ENCODE results near the gene XPO6. TPM values are rescaled to one million over a fixed set of nuclear protein-coding genes. Genes with fewer than 3 reads are reported as not detected.
"Not testable (repeated sequence)": the region's sequence is repeated elsewhere in the genome, so short reads cannot be mapped to it uniquely, and the experiment has no call there.

XPO6 gene
- total RNA-seq, 2 donors from 2014 or later: 89.5 to 94.4 TPM

DNA sequence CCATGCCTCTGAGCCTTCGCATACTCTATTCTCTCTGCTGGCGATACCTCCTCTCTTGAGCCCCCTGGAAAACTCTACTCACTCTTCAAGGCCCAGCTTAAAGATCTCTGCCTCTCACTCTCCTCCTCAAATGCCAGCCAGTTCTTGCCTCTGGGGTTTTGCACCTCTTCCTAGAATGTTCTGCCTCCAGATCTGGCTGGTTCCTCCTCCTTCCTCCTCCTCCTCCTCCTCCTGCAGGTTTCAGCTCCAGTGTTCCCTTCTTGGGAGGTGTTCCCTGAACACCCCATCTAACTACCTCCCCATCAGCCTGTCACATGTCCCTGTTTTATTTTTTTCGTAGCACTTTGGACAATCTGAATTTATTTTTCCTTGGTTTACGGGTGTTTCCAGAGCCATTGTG is 45.5 kb upstream of the XPO6 start:
- Histone ChIP-seq H3K27me3 (replicated peaks; ENCODE audit: insufficient read depth) (no peaks in the 10 kb centered on the region), H3K27ac (no peak overlapping the region), H3K36me3 (no peaks in the 10 kb centered on the region), H3K9me3 (no peaks in the 10 kb centered on the region), H3K4me3 (no peak overlapping the region), H3K4me1 (ENCODE audit: control insufficient read depth in 1 of 2, low read depth in 2 of 2) (peaks cover 0 to 14% of the 10 kb centered on the region in 2 donors)
- ATAC-seq (ENCODE audit: insufficient number of reproducible peaks, low FRiP score, low read depth) (no peak), DNase-seq (ENCODE audit: low spot score) (no peak)
- TF ChIP-seq, protein P1, sequence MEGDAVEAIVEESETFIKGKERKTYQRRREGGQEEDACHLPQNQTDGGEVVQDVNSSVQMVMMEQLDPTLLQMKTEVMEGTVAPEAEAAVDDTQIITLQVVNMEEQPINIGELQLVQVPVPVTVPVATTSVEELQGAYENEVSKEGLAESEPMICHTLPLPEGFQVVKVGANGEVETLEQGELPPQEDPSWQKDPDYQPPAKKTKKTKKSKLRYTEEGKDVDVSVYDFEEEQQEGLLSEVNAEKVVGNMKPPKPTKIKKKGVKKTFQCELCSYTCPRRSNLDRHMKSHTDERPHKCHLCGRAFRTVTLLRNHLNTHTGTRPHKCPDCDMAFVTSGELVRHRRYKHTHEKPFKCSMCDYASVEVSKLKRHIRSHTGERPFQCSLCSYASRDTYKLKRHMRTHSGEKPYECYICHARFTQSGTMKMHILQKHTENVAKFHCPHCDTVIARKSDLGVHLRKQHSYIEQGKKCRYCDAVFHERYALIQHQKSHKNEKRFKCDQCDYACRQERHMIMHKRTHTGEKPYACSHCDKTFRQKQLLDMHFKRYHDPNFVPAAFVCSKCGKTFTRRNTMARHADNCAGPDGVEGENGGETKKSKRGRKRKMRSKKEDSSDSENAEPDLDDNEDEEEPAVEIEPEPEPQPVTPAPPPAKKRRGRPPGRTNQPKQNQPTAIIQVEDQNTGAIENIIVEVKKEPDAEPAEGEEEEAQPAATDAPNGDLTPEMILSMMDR (IDR thresholded peaks at IDR 0.05): no peak

- DNase-seq (ENCODE audit: low spot score) (no peak), ATAC-seq (ENCODE audit: insufficient number of reproducible peaks, low FRiP score, low read depth) (no peak)
- Histone ChIP-seq H3K27me3 (replicated peaks; ENCODE audit: insufficient read depth) (no peaks in the 10 kb centered on the region), H3K4me3 (no peak overlapping the region), H3K4me1 (ENCODE audit: control insufficient read depth in 1 of 2, low read depth in 2 of 2) (peaks cover 0 to 14% of the 10 kb centered on the region in 2 donors), H3K27ac (no peak overlapping the region), H3K36me3 (no peaks in the 10 kb centered on the region), H3K9me3 (no peaks in the 10 kb centered on the region)
- TF ChIP-seq, protein P1 (IDR thresholded peaks at IDR 0.05): no peak
Measured at GRCh38 chr16:28255838-28256237, 44.1 kb upstream of the XPO6 start.

- ATAC-seq (ENCODE audit: insufficient number of reproducible peaks, low FRiP score, low read depth): no peak
- DNase-seq (ENCODE audit: low spot score): no peak
- H3K4me3 ChIP-seq: no peak overlapping the region
- H3K27ac ChIP-seq: no peak overlapping the region
- no peaks in the 10 kb centered on the region for H3K9me3 ChIP-seq
- no peaks in the 10 kb centered on the region for H3K36me3 ChIP-seq
- peaks cover 0 to 12% of the 10 kb centered on the region in 2 donors for H3K4me1 ChIP-seq (ENCODE audit: control insufficient read depth in 1 of 2, low read depth in 2 of 2)
- H3K27me3 ChIP-seq (replicated peaks; ENCODE audit: insufficient read depth): no peaks in the 10 kb centered on the region
- TF ChIP-seq, protein P1 (IDR thresholded peaks at IDR 0.05): no peak
Measured at GRCh38 chr16:28254158-28254557, 42.4 kb upstream of the XPO6 start.

DNA sequence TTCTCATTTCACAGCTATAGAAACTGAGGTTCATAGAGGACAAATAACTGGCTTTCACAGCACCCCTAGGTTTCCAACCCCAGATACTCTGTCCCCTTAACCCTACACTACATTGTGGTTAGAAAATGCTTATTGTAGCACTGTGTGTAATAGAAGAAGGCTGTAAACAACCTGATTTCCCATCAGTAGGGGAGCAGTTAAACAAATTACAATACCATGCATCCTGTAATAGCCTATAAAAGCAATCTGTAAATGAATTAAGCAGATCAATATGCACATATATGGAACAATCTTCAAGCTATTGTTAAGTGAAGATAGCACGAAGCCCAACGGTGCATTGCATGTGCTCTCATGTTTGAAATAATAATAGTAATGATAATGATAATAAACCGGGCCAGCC is 39.2 kb upstream of the XPO6 start:
- TF ChIP-seq, protein P1 (IDR thresholded peaks at IDR 0.05): no peak
- no peak for ATAC-seq (ENCODE audit: insufficient number of reproducible peaks, low FRiP score, low read depth)

GRCh38 chr16:28249483-28249882 is 37.7 kb upstream of the XPO6 start:
- not testable (repeated sequence) for DNase-seq (ENCODE audit: low spot score); H3K9me3 ChIP-seq; H3K4me3 ChIP-seq; H3K36me3 ChIP-seq; H3K27ac ChIP-seq; H3K27me3 ChIP-seq (replicated peaks; ENCODE audit: insufficient read depth); ATAC-seq (ENCODE audit: insufficient number of reproducible peaks, low FRiP score, low read depth); H3K4me1 ChIP-seq (ENCODE audit: control insufficient read depth in 1 of 2, low read depth in 2 of 2)

More for the DNA sequence above, 39.2 kb upstream of the XPO6 start:
- Histone ChIP-seq H3K27ac (no peak overlapping the region), H3K27me3 (replicated peaks; ENCODE audit: insufficient read depth) (no peaks in the 10 kb centered on the region), H3K4me1 (ENCODE audit: control insufficient read depth in 1 of 2, low read depth in 2 of 2) (no peaks in the 10 kb centered on the region), H3K36me3 (no peaks in the 10 kb centered on the region), H3K9me3 (no peaks in the 10 kb centered on the region), H3K4me3 (no peak overlapping the region)
- DNase-seq (ENCODE audit: low spot score): no peak

- no peaks in the 10 kb centered on the region for H3K27me3 ChIP-seq (replicated peaks; ENCODE audit: insufficient read depth)
- H3K27ac ChIP-seq: no peak overlapping the region
- DNase-seq (ENCODE audit: low spot score) (no peak), ATAC-seq (ENCODE audit: insufficient number of reproducible peaks, low FRiP score, low read depth) (no peak)
- no peak overlapping the region for H3K4me3 ChIP-seq
- H3K4me1 ChIP-seq (ENCODE audit: control insufficient read depth in 1 of 2, low read depth in 2 of 2): no peaks in the 10 kb centered on the region
- TF ChIP-seq, protein P1 (IDR thresholded peaks at IDR 0.05): no peak
- H3K36me3 ChIP-seq: no peaks in the 10 kb centered on the region
- no peaks in the 10 kb centered on the region for H3K9me3 ChIP-seq
Measured at GRCh38 chr16:28241924-28242323, 30.2 kb upstream of the XPO6 start.

Measured in thoracic aorta (tissue), 2 donors.